Occipital lobe (tissue), 2 donors: ENCODE data around the gene APBB2. TPM values are rescaled to one million over a fixed set of nuclear protein-coding genes. Genes with fewer than 3 reads are reported as not detected.

Experiments
- DNase-seq: peaks from one replicate; lab custom pipeline; 2025; lab: John Stamatoyannopoulos, UW
- total RNA-seq: library from RNA; depleted of rRNA; stranded (reverse); fragments of >200 nt; gene quantifications from one replicate; pipeline ENCODE4 v1.2.3, GENCODE V29; 2014

APBB2 gene
- total RNA-seq, 1 donor from 2014 or later = 78.5 TPM

GRCh38 chr4:40986375-40986774 lies 228.0 kb downstream of the APBB2 start:
- peak; percentile 5 for DNase-seq

GRCh38 chr4:40984051-40984450 lies 230.3 kb downstream of the APBB2 start:
- DNase-seq = no peak

GRCh38 chr4:40980318-40980883 lies 233.9 kb downstream of the APBB2 start:
- no peak for DNase-seq

GRCh38 chr4:40978548-40978947 lies 235.8 kb downstream of the APBB2 start:
- no peak for DNase-seq

GRCh38 chr4:40976343-40976742 lies 238.0 kb downstream of the APBB2 start:
- DNase-seq = no peak

- no peak for DNase-seq
These were observed 241.6 kb downstream of the APBB2 start for GRCh38 chr4:40972722-40973121.

GRCh38 chr4:40971338-40971737 lies 243.0 kb downstream of the APBB2 start:
- DNase-seq = no peak

- DNase-seq = no peak
These were observed 244.8 kb downstream of the APBB2 start for GRCh38 chr4:40969501-40969900.

- no peak for DNase-seq
These were observed 246.8 kb downstream of the APBB2 start for GRCh38 chr4:40967550-40967949.

GRCh38 chr4:40966091-40966490 lies 248.3 kb downstream of the APBB2 start:
- no peak for DNase-seq

GRCh38 chr4:40963897-40964478 lies 250.4 kb downstream of the APBB2 start:
- DNase-seq = no peak

- DNase-seq = no peak
These were observed 251.7 kb downstream of the APBB2 start for GRCh38 chr4:40962551-40963180.

GRCh38 chr4:40960941-40961340 lies 253.4 kb downstream of the APBB2 start:
- DNase-seq = no peak

GRCh38 chr4:40957281-40957680 lies 257.1 kb downstream of the APBB2 start:
- no peak for DNase-seq

- no peak for DNase-seq
These were observed 257.6 kb downstream of the APBB2 start for GRCh38 chr4:40956721-40957255.

GRCh38 chr4:40954088-40954668 lies 260.2 kb downstream of the APBB2 start:
- no peak for DNase-seq

- DNase-seq = no peak
These were observed 260.9 kb downstream of the APBB2 start for GRCh38 chr4:40953283-40954087.

GRCh38 chr4:40952672-40953071 lies 261.7 kb downstream of the APBB2 start:
- DNase-seq = no peak

- no peak for DNase-seq
These were observed 262.1 kb downstream of the APBB2 start for GRCh38 chr4:40952217-40952616.

- no peak for DNase-seq
These were observed 263.3 kb downstream of the APBB2 start for GRCh38 chr4:40951026-40951425.

GRCh38 chr4:40949358-40950100 lies 264.8 kb downstream of the APBB2 start:
- no peak for DNase-seq
